Choroid plexus epithelial cell (primary cell): ENCODE data around the gene STRN3.

Experiments
- DNase-seq: peaks from one replicate; pipeline ENCODE4 v3.0.0-alpha.2; 2010; ENCODE audit warnings: low read depth
- H3K4me3 ChIP-seq: 2 replicates; pipeline ENCODE4 v1.5.1; 2011; ENCODE audit warnings: low read depth, mild to moderate bottlenecking, control low read depth, low read length, moderate library complexity
- TF ChIP-seq, protein P1 (sequence below): conservative IDR thresholded peaks from 2 replicates; pipeline ENCODE4 v1.5.1; 2011; ENCODE audit warnings: low read depth, mild to moderate bottlenecking, control low read depth, inconsistent platforms, low read length, moderate library complexity

Gene STRN3

GRCh38 chr14:30864934-30865333 lies 161.2 kb downstream of the STRN3 start:
- TF ChIP-seq, protein P1, sequence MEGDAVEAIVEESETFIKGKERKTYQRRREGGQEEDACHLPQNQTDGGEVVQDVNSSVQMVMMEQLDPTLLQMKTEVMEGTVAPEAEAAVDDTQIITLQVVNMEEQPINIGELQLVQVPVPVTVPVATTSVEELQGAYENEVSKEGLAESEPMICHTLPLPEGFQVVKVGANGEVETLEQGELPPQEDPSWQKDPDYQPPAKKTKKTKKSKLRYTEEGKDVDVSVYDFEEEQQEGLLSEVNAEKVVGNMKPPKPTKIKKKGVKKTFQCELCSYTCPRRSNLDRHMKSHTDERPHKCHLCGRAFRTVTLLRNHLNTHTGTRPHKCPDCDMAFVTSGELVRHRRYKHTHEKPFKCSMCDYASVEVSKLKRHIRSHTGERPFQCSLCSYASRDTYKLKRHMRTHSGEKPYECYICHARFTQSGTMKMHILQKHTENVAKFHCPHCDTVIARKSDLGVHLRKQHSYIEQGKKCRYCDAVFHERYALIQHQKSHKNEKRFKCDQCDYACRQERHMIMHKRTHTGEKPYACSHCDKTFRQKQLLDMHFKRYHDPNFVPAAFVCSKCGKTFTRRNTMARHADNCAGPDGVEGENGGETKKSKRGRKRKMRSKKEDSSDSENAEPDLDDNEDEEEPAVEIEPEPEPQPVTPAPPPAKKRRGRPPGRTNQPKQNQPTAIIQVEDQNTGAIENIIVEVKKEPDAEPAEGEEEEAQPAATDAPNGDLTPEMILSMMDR, result no peak
- no peak for DNase-seq

DNA sequence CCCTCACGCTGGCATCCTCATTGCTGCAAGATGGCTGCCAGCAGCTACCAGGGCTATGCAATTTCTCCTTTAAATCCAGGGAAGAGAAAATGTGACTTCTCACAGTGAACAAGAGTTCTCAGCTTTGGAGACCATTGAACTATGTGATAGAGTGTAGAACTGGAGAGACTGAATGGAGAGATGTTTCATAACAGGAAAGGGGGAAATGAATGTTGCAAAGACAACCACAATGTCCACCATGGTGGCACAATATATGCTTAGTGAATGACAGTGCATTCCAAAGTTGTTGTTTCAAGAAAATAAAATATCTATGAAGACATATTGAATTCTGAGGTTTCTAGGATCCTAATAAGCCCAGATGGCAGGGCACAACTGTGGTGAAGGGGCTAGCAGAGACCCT lies 165.0 kb downstream of the STRN3 start:
- no peak overlapping the region for H3K4me3 ChIP-seq
- TF ChIP-seq, protein P1, result no peak
- DNase-seq, result no peak

More at GRCh38 chr14:30864934-30865333, 161.2 kb downstream of the STRN3 start:
- H3K4me3 ChIP-seq, result no peak overlapping the region

GRCh38 chr14:30855345-30856037 lies 170.7 kb downstream of the STRN3 start:
- DNase-seq, result no peak
- TF ChIP-seq, protein P1, result no peak
- no peak overlapping the region for H3K4me3 ChIP-seq

DNA sequence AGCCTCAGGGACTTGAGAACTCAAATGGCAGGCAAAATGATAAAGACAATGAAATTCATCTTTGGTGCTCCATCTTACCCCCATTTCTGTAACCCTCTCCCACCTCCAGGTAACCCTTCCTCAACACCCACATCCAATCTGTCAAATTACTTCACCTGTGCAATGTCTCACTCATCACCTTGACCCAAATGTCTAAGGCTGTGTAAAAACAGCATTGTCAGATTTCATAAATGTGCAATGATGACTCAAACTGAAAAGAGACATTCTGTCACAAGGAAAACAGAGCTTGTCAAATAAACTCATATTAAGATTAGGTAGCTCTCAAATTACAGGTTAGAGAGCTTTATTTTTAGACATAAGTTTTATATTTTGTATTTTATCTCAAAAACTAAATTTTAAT lies 171.7 kb downstream of the STRN3 start:
- TF ChIP-seq, protein P1, result no peak
- no peak overlapping the region for H3K4me3 ChIP-seq
- DNase-seq, result no peak

DNA sequence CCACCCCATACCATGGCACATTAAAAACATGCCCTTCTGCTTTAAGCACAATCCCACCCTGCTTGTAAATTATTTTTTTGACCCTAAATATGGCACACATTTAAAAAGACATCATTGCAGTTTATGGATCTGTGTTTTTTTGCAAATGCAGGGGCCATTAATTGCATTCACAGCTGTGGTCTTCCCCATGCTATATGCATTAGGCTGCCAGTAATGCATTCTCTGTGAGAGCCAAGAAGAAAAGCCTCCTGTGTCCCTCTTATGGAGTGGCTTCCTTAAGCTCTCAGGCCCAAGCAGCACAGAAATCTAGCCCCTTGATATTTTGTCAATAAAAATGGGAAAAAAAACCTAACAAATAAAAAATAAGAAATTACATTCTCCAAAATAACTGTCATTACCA lies 172.2 kb downstream of the STRN3 start:
- no peak for DNase-seq
- H3K4me3 ChIP-seq, result no peak overlapping the region
- TF ChIP-seq, protein P1, result no peak

- DNase-seq, result no peak
- TF ChIP-seq, protein P1, result no peak
- no peak overlapping the region for H3K4me3 ChIP-seq
These were observed 176.2 kb downstream of the STRN3 start for GRCh38 chr14:30849983-30850382.

- H3K4me3 ChIP-seq, result no peak overlapping the region
- no peak for DNase-seq
- TF ChIP-seq, protein P1, result no peak
These were observed 176.8 kb downstream of the STRN3 start for GRCh38 chr14:30849354-30849753.
